Astrocyte (in vitro differentiated cells and primary cell): ENCODE results near the gene ADGRD1.

ENCODE experiments used
- EZH2 ChIP-seq: IDR thresholded peaks from 2 replicates; pipeline ENCODE4 v1.6.1; 2012; ENCODE audit warnings: mild to moderate bottlenecking, low read length, inconsistent platforms; ENCODE audit not compliant: insufficient read depth
- TF ChIP-seq, protein P1 (sequence below): IDR thresholded peaks from 2 replicates; pipeline ENCODE4 v1.5.1; 2011; ENCODE audit warnings: low read depth, mild to moderate bottlenecking, inconsistent platforms, low read length, moderate library complexity; ENCODE audit not compliant: insufficient read depth

- TF ChIP-seq, protein P1, sequence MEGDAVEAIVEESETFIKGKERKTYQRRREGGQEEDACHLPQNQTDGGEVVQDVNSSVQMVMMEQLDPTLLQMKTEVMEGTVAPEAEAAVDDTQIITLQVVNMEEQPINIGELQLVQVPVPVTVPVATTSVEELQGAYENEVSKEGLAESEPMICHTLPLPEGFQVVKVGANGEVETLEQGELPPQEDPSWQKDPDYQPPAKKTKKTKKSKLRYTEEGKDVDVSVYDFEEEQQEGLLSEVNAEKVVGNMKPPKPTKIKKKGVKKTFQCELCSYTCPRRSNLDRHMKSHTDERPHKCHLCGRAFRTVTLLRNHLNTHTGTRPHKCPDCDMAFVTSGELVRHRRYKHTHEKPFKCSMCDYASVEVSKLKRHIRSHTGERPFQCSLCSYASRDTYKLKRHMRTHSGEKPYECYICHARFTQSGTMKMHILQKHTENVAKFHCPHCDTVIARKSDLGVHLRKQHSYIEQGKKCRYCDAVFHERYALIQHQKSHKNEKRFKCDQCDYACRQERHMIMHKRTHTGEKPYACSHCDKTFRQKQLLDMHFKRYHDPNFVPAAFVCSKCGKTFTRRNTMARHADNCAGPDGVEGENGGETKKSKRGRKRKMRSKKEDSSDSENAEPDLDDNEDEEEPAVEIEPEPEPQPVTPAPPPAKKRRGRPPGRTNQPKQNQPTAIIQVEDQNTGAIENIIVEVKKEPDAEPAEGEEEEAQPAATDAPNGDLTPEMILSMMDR = no peak
- no peak for TF ChIP-seq EZH2
These were observed 118.9 kb downstream of the ADGRD1 start for GRCh38 chr12:131072451-131073230.
